Central memory CD8-positive, alpha-beta T cell (primary cell): Measurements from ENCODE around the gene ZNF423.

Experiments used
- ATAC-seq: fragments of 150-1000 bp; cut with Tn5 transposase; replicated peaks from 2 replicates; pipeline ENCODE4 v1.10.0; 2022; ENCODE audit warnings: mild to moderate bottlenecking, moderate FRiP score, moderate number of reproducible peaks; ENCODE audit not compliant: poor library complexity, severe bottlenecking; ENCODE audit errors: extremely low read depth
- DNase-seq, 2 donors: peaks; one replicate each; pipeline ENCODE4 v3.0.0; 2021; ENCODE audit warnings: low spot score in 2 of 2
- H3K27ac Mint-ChIP-seq: one replicate; pipeline ENCODE4 v1.8.0; 2022; ENCODE audit warnings: low read depth, mild to moderate bottlenecking, moderate library complexity, mixed read lengths
- H3K27me3 Mint-ChIP-seq: one replicate; pipeline ENCODE4 v1.8.0; 2022; ENCODE audit warnings: mixed read lengths
- H3K36me3 Mint-ChIP-seq: one replicate; pipeline ENCODE4 v1.8.0; 2022; ENCODE audit warnings: mild to moderate bottlenecking, moderate library complexity, mixed read lengths; ENCODE audit not compliant: insufficient read depth
- H3K4me1 Mint-ChIP-seq: one replicate; pipeline ENCODE4 v1.8.0; 2022; ENCODE audit warnings: mixed read lengths
- H3K4me3 Mint-ChIP-seq: one replicate; pipeline ENCODE4 v1.8.0; 2022; ENCODE audit warnings: mild to moderate bottlenecking, moderate library complexity, mixed read lengths
- H3K9me3 Mint-ChIP-seq: one replicate; pipeline ENCODE4 v1.8.0; 2022; ENCODE audit warnings: mixed read lengths

The ZNF423 gene

GRCh38 chr16:49824593-49824992, 31.3 kb downstream of the ZNF423 start:
- Mint-ChIP-seq H3K9me3 (no peaks in the 10 kb centered on the region), H3K4me3 (no peak overlapping the region), H3K36me3 (peaks cover 1% of the 10 kb centered on the region), H3K27ac (no peak overlapping the region), H3K4me1 (no peaks in the 10 kb centered on the region), H3K27me3 (peaks cover 66% of the 10 kb centered on the region)
- no peak for DNase-seq
- ATAC-seq, result no peak

GRCh38 chr16:49822649-49823370, 33.1 kb downstream of the ZNF423 start:
- peaks cover 53% of the 10 kb centered on the region for H3K27me3 Mint-ChIP-seq
- no peak overlapping the region for H3K27ac Mint-ChIP-seq
- no peak for ATAC-seq
- H3K36me3 Mint-ChIP-seq, result no peaks in the 10 kb centered on the region
- no peak overlapping the region for H3K4me3 Mint-ChIP-seq
- no peak for DNase-seq
- H3K4me1 Mint-ChIP-seq, result no peaks in the 10 kb centered on the region
- H3K9me3 Mint-ChIP-seq, result no peaks in the 10 kb centered on the region

GRCh38 chr16:49821614-49822282, 34.2 kb downstream of the ZNF423 start:
- no peak for ATAC-seq
- no peaks in the 10 kb centered on the region for H3K4me1 Mint-ChIP-seq
- no peak for DNase-seq
- no peak overlapping the region for H3K27ac Mint-ChIP-seq
- peaks cover 51% of the 10 kb centered on the region for H3K27me3 Mint-ChIP-seq
- no peaks in the 10 kb centered on the region for H3K36me3 Mint-ChIP-seq
- H3K4me3 Mint-ChIP-seq, result no peak overlapping the region
- H3K9me3 Mint-ChIP-seq, result no peaks in the 10 kb centered on the region

GRCh38 chr16:49821156-49821555, 34.8 kb downstream of the ZNF423 start:
- Mint-ChIP-seq H3K4me3 (no peak overlapping the region), H3K9me3 (no peaks in the 10 kb centered on the region), H3K27ac (no peak overlapping the region), H3K27me3 (peaks cover 50% of the 10 kb centered on the region), H3K4me1 (no peaks in the 10 kb centered on the region), H3K36me3 (no peaks in the 10 kb centered on the region)
- DNase-seq (no peak), ATAC-seq (no peak)

GRCh38 chr16:49817754-49818507, 38.0 kb downstream of the ZNF423 start:
- Mint-ChIP-seq H3K4me3 (no peak overlapping the region), H3K4me1 (no peaks in the 10 kb centered on the region), H3K36me3 (no peaks in the 10 kb centered on the region), H3K27me3 (peaks cover 48% of the 10 kb centered on the region), H3K27ac (no peak overlapping the region), H3K9me3 (no peaks in the 10 kb centered on the region)
- DNase-seq (no peak), ATAC-seq (no peak)

- H3K36me3 Mint-ChIP-seq, result no peaks in the 10 kb centered on the region
- no peak overlapping the region for H3K27ac Mint-ChIP-seq
- H3K27me3 Mint-ChIP-seq, result peaks cover 37% of the 10 kb centered on the region
- DNase-seq, result no peak
- no peaks in the 10 kb centered on the region for H3K4me1 Mint-ChIP-seq
- no peak overlapping the region for H3K4me3 Mint-ChIP-seq
- no peak for ATAC-seq
- H3K9me3 Mint-ChIP-seq, result no peaks in the 10 kb centered on the region
Measured at GRCh38 chr16:49816875-49817274, 39.0 kb downstream of the ZNF423 start.

- ATAC-seq, result no peak
- no peaks in the 10 kb centered on the region for H3K4me1 Mint-ChIP-seq
- H3K27me3 Mint-ChIP-seq, result peaks cover 49% of the 10 kb centered on the region
- H3K4me3 Mint-ChIP-seq, result no peak overlapping the region
- DNase-seq, result no peak
- no peaks in the 10 kb centered on the region for H3K9me3 Mint-ChIP-seq
- peaks cover 2% of the 10 kb centered on the region for H3K36me3 Mint-ChIP-seq
- no peak overlapping the region for H3K27ac Mint-ChIP-seq
Measured at GRCh38 chr16:49811644-49812334, 44.1 kb downstream of the ZNF423 start.

GRCh38 chr16:49810831-49811230, 45.1 kb downstream of the ZNF423 start:
- H3K27ac Mint-ChIP-seq, result no peak overlapping the region
- no peak overlapping the region for H3K4me3 Mint-ChIP-seq
- DNase-seq, result no peak
- ATAC-seq, result no peak
- H3K4me1 Mint-ChIP-seq, result no peaks in the 10 kb centered on the region
- peaks cover 49% of the 10 kb centered on the region for H3K27me3 Mint-ChIP-seq
- peaks cover 2% of the 10 kb centered on the region for H3K36me3 Mint-ChIP-seq
- H3K9me3 Mint-ChIP-seq, result no peaks in the 10 kb centered on the region

GRCh38 chr16:49809561-49809960, 46.4 kb downstream of the ZNF423 start:
- Mint-ChIP-seq H3K4me1 (no peaks in the 10 kb centered on the region), H3K27ac (no peak overlapping the region), H3K27me3 (peaks cover 44% of the 10 kb centered on the region), H3K4me3 (no peak overlapping the region), H3K36me3 (peaks cover 2% of the 10 kb centered on the region), H3K9me3 (no peaks in the 10 kb centered on the region)
- DNase-seq, result no peak
- ATAC-seq, result no peak

- Mint-ChIP-seq H3K27me3 (peaks cover 39% of the 10 kb centered on the region), H3K4me1 (no peaks in the 10 kb centered on the region), H3K4me3 (no peak overlapping the region), H3K36me3 (peaks cover 2% of the 10 kb centered on the region), H3K9me3 (no peaks in the 10 kb centered on the region), H3K27ac (no peak overlapping the region)
- DNase-seq, result no peak
- ATAC-seq, result no peak
Measured at GRCh38 chr16:49809062-49809461, 46.9 kb downstream of the ZNF423 start.

- Mint-ChIP-seq H3K4me3 (no peak overlapping the region), H3K27me3 (peaks cover 29% of the 10 kb centered on the region), H3K36me3 (peaks cover 2% of the 10 kb centered on the region), H3K4me1 (no peaks in the 10 kb centered on the region), H3K9me3 (no peaks in the 10 kb centered on the region), H3K27ac (no peak overlapping the region)
- DNase-seq, result no peak
- ATAC-seq, result no peak
Measured at GRCh38 chr16:49806446-49806845, 49.5 kb downstream of the ZNF423 start.

GRCh38 chr16:49801290-49801689, 54.6 kb downstream of the ZNF423 start:
- Mint-ChIP-seq H3K27ac (no peak overlapping the region), H3K4me1 (no peaks in the 10 kb centered on the region), H3K36me3 (no peaks in the 10 kb centered on the region), H3K9me3 (no peaks in the 10 kb centered on the region), H3K27me3 (peaks cover 8% of the 10 kb centered on the region), H3K4me3 (no peak overlapping the region)
- ATAC-seq (no peak), DNase-seq (no peak)
